HEK293 (cell line): Measurements from ENCODE around the gene NCKAP5.

Source experiments
- ATF2 ChIP-seq: fragments of 450-650 bp; formaldehyde crosslinking; IDR thresholded peaks from 2 replicates; pipeline ENCODE4 v1.5.1; 2016; ENCODE audit warnings: missing biosample characterization, missing genetic modification characterization, low read depth
- KLF16 ChIP-seq: fragments of 450-650 bp; formaldehyde crosslinking; IDR thresholded peaks from 2 replicates; pipeline ENCODE4 v1.5.1; 2017; ENCODE audit warnings: missing biosample characterization, missing genetic modification characterization
- ZBTB1 ChIP-seq: fragments of 450-650 bp; formaldehyde crosslinking; IDR thresholded peaks from 2 replicates; pipeline ENCODE4 v1.5.1; 2016; ENCODE audit warnings: missing biosample characterization, missing genetic modification characterization
- ZBTB49 ChIP-seq: fragments of 450-650 bp; formaldehyde crosslinking; IDR thresholded peaks from 2 replicates; pipeline ENCODE4 v1.5.1; 2016; ENCODE audit warnings: missing biosample characterization, missing genetic modification characterization, low read depth
- ZBTB8A ChIP-seq: fragments of 450-650 bp; formaldehyde crosslinking; IDR thresholded peaks from 2 replicates; pipeline ENCODE4 v1.5.1; 2016; ENCODE audit warnings: missing biosample characterization, missing genetic modification characterization
- ZNF138 ChIP-seq: fragments of 450-650 bp; formaldehyde crosslinking; IDR thresholded peaks from 2 replicates; pipeline ENCODE4 v1.5.1; 2016; ENCODE audit warnings: missing biosample characterization, missing genetic modification characterization, borderline replicate concordance
- ZNF274 ChIP-seq, 2 experiments: fragments of 200-500 bp in 1 of 2; fragments of 450-650 bp in 1 of 2; sonication (Bioruptor generic) in 1 of 2; formaldehyde crosslinking in 1 of 2; IDR thresholded peaks; 2 replicates each; pipeline versions ENCODE4 v1.5.1 to v1.6.1; 2014 to 2016; ENCODE audit warnings: borderline replicate concordance in 1 of 2, inconsistent platforms in 1 of 2, low read length in 1 of 2, missing biosample characterization in 1 of 2, missing genetic modification characterization in 1 of 2
- ZNF366 ChIP-seq: fragments of 450-650 bp; formaldehyde crosslinking; conservative IDR thresholded peaks from 2 replicates; pipeline ENCODE4 v1.5.1; 2016; ENCODE audit warnings: missing biosample characterization, missing genetic modification characterization
- ZNF404 ChIP-seq: fragments of 450-650 bp; formaldehyde crosslinking; IDR thresholded peaks from 2 replicates; pipeline ENCODE4 v1.5.1; 2017; ENCODE audit warnings: missing biosample characterization, missing genetic modification characterization
- ZNF473 ChIP-seq: fragments of 450-650 bp; formaldehyde crosslinking; IDR thresholded peaks from 2 replicates; pipeline ENCODE4 v1.5.1; 2017; ENCODE audit warnings: missing biosample characterization, missing genetic modification characterization
- ZNF704 ChIP-seq: fragments of 450-650 bp; formaldehyde crosslinking; IDR thresholded peaks from 2 replicates; pipeline ENCODE4 v1.5.1; 2016; ENCODE audit warnings: missing biosample characterization, missing genetic modification characterization
- ZNF791 ChIP-seq: fragments of 450-650 bp; formaldehyde crosslinking; IDR thresholded peaks from 2 replicates; pipeline ENCODE4 v1.5.1; 2016; ENCODE audit warnings: missing biosample characterization, missing genetic modification characterization
- TF ChIP-seq, protein P1 (sequence below): fragments of 450-650 bp; formaldehyde crosslinking; IDR thresholded peaks from 2 replicates; pipeline ENCODE4 v1.5.1; 2016; ENCODE audit warnings: missing biosample characterization, missing genetic modification characterization
- TF ChIP-seq, protein P2 (sequence below): fragments of 450-650 bp; formaldehyde crosslinking; IDR thresholded peaks from 2 replicates; pipeline ENCODE4 v1.5.1; 2016; ENCODE audit warnings: missing biosample characterization, missing genetic modification characterization

DNA sequence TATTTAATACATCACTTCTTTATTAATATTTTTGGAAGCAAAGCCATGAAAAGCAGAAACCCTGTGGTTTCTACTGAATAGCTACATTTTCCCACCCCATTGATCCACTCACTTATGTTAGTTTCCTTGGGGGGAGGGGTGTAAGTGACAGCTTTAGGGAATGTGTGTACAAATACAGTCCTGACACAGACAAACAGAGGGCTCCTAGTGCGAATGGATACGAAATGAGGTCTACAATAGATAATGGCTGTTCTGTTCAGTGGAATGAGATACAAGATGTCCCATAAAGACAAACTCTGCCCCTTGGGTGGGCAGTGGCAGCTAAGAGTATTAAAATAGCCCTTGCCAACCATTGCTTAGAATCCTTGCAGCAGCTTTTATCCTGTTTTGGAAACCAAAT is 312.9 kb downstream of the NCKAP5 start:
- TF ChIP-seq ZNF473 (tag by site-specific recombination) (no peak), ZNF704 (tag by site-specific recombination) (no peak), ZNF366 (no peak), ZNF404 (tag by site-specific recombination) (no peak), KLF16 (tag by site-specific recombination) (no peak), ZBTB8A (no peak), ZNF791 (tag by site-specific recombination) (no peak), ZNF274 (IDR thresholded peaks at IDR 0.05; ENCODE audit: low read length) (no peak), ZNF274 (tag by site-specific recombination; IDR thresholded peaks at IDR 0.05; ENCODE audit: borderline replicate concordance) (no peak), ATF2 (tag by site-specific recombination) (no peak), ZBTB49 (tag by site-specific recombination) (no peak), ZBTB1 (tag by site-specific recombination) (no peak), ZNF138 (tag by site-specific recombination) (no peak)
- TF ChIP-seq, protein P1, sequence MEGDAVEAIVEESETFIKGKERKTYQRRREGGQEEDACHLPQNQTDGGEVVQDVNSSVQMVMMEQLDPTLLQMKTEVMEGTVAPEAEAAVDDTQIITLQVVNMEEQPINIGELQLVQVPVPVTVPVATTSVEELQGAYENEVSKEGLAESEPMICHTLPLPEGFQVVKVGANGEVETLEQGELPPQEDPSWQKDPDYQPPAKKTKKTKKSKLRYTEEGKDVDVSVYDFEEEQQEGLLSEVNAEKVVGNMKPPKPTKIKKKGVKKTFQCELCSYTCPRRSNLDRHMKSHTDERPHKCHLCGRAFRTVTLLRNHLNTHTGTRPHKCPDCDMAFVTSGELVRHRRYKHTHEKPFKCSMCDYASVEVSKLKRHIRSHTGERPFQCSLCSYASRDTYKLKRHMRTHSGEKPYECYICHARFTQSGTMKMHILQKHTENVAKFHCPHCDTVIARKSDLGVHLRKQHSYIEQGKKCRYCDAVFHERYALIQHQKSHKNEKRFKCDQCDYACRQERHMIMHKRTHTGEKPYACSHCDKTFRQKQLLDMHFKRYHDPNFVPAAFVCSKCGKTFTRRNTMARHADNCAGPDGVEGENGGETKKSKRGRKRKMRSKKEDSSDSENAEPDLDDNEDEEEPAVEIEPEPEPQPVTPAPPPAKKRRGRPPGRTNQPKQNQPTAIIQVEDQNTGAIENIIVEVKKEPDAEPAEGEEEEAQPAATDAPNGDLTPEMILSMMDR (tag by site-specific recombination): no peak
- TF ChIP-seq, protein P2, sequence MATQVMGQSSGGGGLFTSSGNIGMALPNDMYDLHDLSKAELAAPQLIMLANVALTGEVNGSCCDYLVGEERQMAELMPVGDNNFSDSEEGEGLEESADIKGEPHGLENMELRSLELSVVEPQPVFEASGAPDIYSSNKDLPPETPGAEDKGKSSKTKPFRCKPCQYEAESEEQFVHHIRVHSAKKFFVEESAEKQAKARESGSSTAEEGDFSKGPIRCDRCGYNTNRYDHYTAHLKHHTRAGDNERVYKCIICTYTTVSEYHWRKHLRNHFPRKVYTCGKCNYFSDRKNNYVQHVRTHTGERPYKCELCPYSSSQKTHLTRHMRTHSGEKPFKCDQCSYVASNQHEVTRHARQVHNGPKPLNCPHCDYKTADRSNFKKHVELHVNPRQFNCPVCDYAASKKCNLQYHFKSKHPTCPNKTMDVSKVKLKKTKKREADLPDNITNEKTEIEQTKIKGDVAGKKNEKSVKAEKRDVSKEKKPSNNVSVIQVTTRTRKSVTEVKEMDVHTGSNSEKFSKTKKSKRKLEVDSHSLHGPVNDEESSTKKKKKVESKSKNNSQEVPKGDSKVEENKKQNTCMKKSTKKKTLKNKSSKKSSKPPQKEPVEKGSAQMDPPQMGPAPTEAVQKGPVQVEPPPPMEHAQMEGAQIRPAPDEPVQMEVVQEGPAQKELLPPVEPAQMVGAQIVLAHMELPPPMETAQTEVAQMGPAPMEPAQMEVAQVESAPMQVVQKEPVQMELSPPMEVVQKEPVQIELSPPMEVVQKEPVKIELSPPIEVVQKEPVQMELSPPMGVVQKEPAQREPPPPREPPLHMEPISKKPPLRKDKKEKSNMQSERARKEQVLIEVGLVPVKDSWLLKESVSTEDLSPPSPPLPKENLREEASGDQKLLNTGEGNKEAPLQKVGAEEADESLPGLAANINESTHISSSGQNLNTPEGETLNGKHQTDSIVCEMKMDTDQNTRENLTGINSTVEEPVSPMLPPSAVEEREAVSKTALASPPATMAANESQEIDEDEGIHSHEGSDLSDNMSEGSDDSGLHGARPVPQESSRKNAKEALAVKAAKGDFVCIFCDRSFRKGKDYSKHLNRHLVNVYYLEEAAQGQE (tag by site-specific recombination): no peak
